Loucy (cell line): ENCODE measurements around the gene XDH.

Source experiments
- H2AFZ ChIP-seq: fragments of 200-600 bp; sonication (generic); 2 replicates; pipeline ENCODE4 v1.6.0; 2016; ENCODE audit warnings: antibody characterized with exemption, mild to moderate bottlenecking, low read length, moderate library complexity
- H3F3A ChIP-seq: fragments of 200-600 bp; 2 replicates; pipeline ENCODE4 v1.6.0; 2016; ENCODE audit warnings: antibody characterized with exemption, low read depth, mild to moderate bottlenecking
- H3K27me3 ChIP-seq: fragments of 200-600 bp; sonication (generic); 2 replicates; pipeline ENCODE4 v1.6.1; 2014; ENCODE audit warnings: low read length, mild to moderate bottlenecking; ENCODE audit not compliant: insufficient read depth, poor library complexity, severe bottlenecking
- H3K36me3 ChIP-seq: fragments of 200-600 bp; sonication (generic); 2 replicates; pipeline ENCODE4 v1.6.1; 2016; ENCODE audit warnings: low read length; ENCODE audit not compliant: insufficient read depth
- H3K4me1 ChIP-seq: fragments of 200-600 bp; sonication (generic); 2 replicates; pipeline ENCODE4 v1.5.1; 2014; ENCODE audit warnings: low read length, mild to moderate bottlenecking; ENCODE audit not compliant: insufficient read depth, poor library complexity, severe bottlenecking
- H3K4me2 ChIP-seq: fragments of 200-600 bp; sonication (generic); 2 replicates; pipeline ENCODE4 v1.6.0; 2014; ENCODE audit warnings: antibody characterized with exemption, low read length, low read depth, mild to moderate bottlenecking; ENCODE audit not compliant: poor library complexity, severe bottlenecking
- H3K4me3 ChIP-seq: fragments of 200-600 bp; sonication (generic); 2 replicates; pipeline ENCODE4 v1.5.1; 2014; ENCODE audit warnings: low read length, mild to moderate bottlenecking, mixed read lengths; ENCODE audit not compliant: poor library complexity, severe bottlenecking
- H3K79me2 ChIP-seq: fragments of 200-600 bp; sonication (generic); 2 replicates; pipeline ENCODE4 v1.6.1; 2014; ENCODE audit warnings: low read length; ENCODE audit not compliant: insufficient read depth
- H3K9ac ChIP-seq: fragments of 200-600 bp; sonication (generic); 2 replicates; pipeline ENCODE4 v1.6.0; 2014; ENCODE audit warnings: mild to moderate bottlenecking, low read depth, low read length, moderate library complexity; ENCODE audit not compliant: poor library complexity, severe bottlenecking
- H3K9me2 ChIP-seq: fragments of 200-600 bp; sonication (generic); replicated peaks from 2 replicates; pipeline ENCODE4 v1.6.1; 2016; ENCODE audit warnings: low read depth, low read length, mixed read lengths
- H3K9me3 ChIP-seq: fragments of 200-600 bp; sonication (generic); 2 replicates; pipeline ENCODE4 v1.6.1; 2014; ENCODE audit warnings: mild to moderate bottlenecking, antibody characterized with exemption, low read length, low read depth; ENCODE audit not compliant: insufficient read depth
- H4K20me1 ChIP-seq: fragments of 200-600 bp; sonication (generic); 2 replicates; pipeline ENCODE4 v1.6.0; 2014; ENCODE audit warnings: antibody characterized with exemption, low read length, mild to moderate bottlenecking; ENCODE audit not compliant: insufficient read depth, poor library complexity, severe bottlenecking
- CTCF ChIP-seq: fragments of 200-600 bp; sonication (generic); conservative IDR thresholded peaks from 2 replicates; pipeline ENCODE4 v1.5.1; 2014; ENCODE audit warnings: mild to moderate bottlenecking, antibody characterized with exemption, low read length
- EZH2phosphoT487 ChIP-seq: fragments of 200-600 bp; IDR thresholded peaks from 2 replicates; pipeline ENCODE4 v1.6.1; 2018; ENCODE audit warnings: antibody characterized with exemption, mild to moderate bottlenecking, moderate library complexity, borderline replicate concordance

Gene XDH

GRCh38 chr2:31387850-31388249, 26.7 kb downstream of the XDH start:
- H3F3A ChIP-seq, result no peaks in the 10 kb centered on the region
- H3K9me2 ChIP-seq, result no peaks in the 10 kb centered on the region
- H3K27me3 ChIP-seq, result no peaks in the 10 kb centered on the region
- H3K4me2 ChIP-seq, result no peak overlapping the region
- H3K9me3 ChIP-seq, result no peaks in the 10 kb centered on the region
- H3K4me1 ChIP-seq, result peaks cover 7% of the 10 kb centered on the region
- no peak overlapping the region for H3K9ac ChIP-seq
- no peaks in the 10 kb centered on the region for H4K20me1 ChIP-seq
- H3K79me2 ChIP-seq, result no peaks in the 10 kb centered on the region
- TF ChIP-seq EZH2phosphoT487 (no peak), CTCF (no peak)
- H3K36me3 ChIP-seq, result no peaks in the 10 kb centered on the region
- H3K4me3 ChIP-seq, result no peak overlapping the region
- H2AFZ ChIP-seq, result no peak overlapping the region

GRCh38 chr2:31386648-31387047, 27.9 kb downstream of the XDH start:
- H3K4me2 ChIP-seq, result no peak overlapping the region
- H4K20me1 ChIP-seq, result no peaks in the 10 kb centered on the region
- no peak overlapping the region for H3K4me3 ChIP-seq
- H3K9ac ChIP-seq, result no peak overlapping the region
- no peaks in the 10 kb centered on the region for H3K79me2 ChIP-seq
- H3K9me3 ChIP-seq, result no peaks in the 10 kb centered on the region
- H3F3A ChIP-seq, result no peaks in the 10 kb centered on the region
- no peak overlapping the region for H2AFZ ChIP-seq
- H3K36me3 ChIP-seq, result no peaks in the 10 kb centered on the region
- no peaks in the 10 kb centered on the region for H3K9me2 ChIP-seq
- H3K4me1 ChIP-seq, result peaks cover 16% of the 10 kb centered on the region
- no peaks in the 10 kb centered on the region for H3K27me3 ChIP-seq
- TF ChIP-seq CTCF (peak; percentile 32), EZH2phosphoT487 (no peak)

- TF ChIP-seq EZH2phosphoT487 (no peak), CTCF (no peak)
- no peak overlapping the region for H3K4me3 ChIP-seq
- no peaks in the 10 kb centered on the region for H3K36me3 ChIP-seq
- no peaks in the 10 kb centered on the region for H3K79me2 ChIP-seq
- no peaks in the 10 kb centered on the region for H3K9me3 ChIP-seq
- H3F3A ChIP-seq, result no peaks in the 10 kb centered on the region
- H4K20me1 ChIP-seq, result no peaks in the 10 kb centered on the region
- H3K4me2 ChIP-seq, result no peak overlapping the region
- peaks cover 16% of the 10 kb centered on the region for H3K4me1 ChIP-seq
- H2AFZ ChIP-seq, result no peak overlapping the region
- H3K9ac ChIP-seq, result no peak overlapping the region
- no peaks in the 10 kb centered on the region for H3K27me3 ChIP-seq
- H3K9me2 ChIP-seq, result no peaks in the 10 kb centered on the region
Measured at GRCh38 chr2:31386172-31386571, 28.4 kb downstream of the XDH start.
